Dermis blood vessel endothelial cell (primary cell): ENCODE results near the gene RAB19. TPM values are rescaled to one million over a fixed set of nuclear protein-coding genes. Genes with fewer than 3 reads are reported as not detected.
"Not testable (repeated sequence)": the region's sequence is repeated elsewhere in the genome, so short reads cannot be mapped to it uniquely, and the experiment has no call there.

ENCODE experiments used
- DNase-seq: peaks from one replicate; pipeline ENCODE4 v3.0.0; 2010
- total RNA-seq: library from RNA; depleted of rRNA; stranded (reverse); fragments of >200 nt; gene quantifications from 2 replicates; pipeline ENCODE4 v1.2.3, GENCODE V29; 2014

The RAB19 gene
- total RNA-seq, 1 donor from 2014 or later, result not detected

DNA sequence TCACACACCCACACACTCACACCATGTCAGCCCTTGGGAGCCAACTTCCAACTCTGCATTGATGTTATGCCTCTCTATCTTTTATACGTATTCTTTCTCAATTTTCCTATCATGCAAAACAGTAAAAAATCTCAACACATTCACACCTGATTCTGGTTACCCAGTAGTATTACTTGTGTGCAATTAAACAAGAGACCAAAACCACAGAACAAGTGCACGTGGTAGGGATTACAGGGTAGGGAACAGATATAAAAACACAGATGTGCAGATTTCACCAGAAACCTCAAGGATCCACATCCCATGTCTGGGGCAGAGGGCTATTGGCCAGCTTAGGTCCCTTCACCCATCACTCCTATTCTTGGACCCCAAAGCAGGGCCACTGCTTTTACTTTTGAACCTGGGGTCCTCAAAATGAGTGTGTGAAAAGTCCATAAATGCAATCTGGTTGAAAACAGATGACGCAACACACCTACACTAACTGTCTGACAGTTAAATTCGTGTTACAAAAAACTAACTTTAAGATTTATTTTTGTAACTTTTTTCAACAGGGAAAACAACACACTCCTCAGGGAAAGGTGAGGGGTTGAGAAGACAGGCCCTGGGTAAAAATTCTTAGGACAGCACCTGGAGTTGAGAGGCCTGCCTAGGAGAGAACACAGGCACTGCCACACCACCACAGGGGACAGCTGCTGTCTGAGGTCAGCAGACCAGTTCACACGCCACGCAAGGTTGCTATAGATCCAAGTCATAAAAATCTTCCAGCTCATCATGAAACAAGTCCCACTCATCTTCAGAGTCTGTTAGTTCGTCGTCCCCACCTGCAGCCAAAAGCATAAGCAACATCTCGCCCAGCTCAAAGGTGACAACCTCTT lies 50.2 kb downstream of the RAB19 start:
- not testable (repeated sequence) for DNase-seq

GRCh38 chr7:140454657-140455015 lies 50.8 kb downstream of the RAB19 start:
- DNase-seq, result no peak

GRCh38 chr7:140455743-140456142 lies 51.9 kb downstream of the RAB19 start:
- no peak for DNase-seq

GRCh38 chr7:140456551-140457051 lies 52.7 kb downstream of the RAB19 start:
- DNase-seq, result no peak

GRCh38 chr7:140458201-140458600 lies 54.3 kb downstream of the RAB19 start:
- no peak for DNase-seq

DNA sequence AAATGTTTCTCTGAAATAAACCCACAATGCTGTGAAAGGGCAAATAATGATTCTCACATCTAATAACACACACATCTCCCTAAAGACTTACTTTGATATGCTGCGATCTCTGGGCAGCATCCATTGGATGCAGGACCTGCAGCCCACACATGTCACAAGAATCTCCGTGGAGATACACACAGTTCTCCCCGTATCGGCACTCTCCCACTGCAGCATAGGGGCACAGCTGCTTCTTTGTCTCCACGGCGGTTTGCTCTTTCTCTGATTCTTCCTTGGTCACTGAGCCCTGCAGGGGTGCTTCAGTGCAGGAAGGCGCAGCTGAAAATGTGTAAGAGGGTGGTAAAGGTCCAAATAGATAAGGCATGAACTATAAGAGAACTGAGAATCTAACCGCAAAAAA lies 55.1 kb downstream of the RAB19 start:
- DNase-seq, result no peak

GRCh38 chr7:140463111-140463510 lies 59.3 kb downstream of the RAB19 start:
- DNase-seq, result no peak

GRCh38 chr7:140475747-140476333 lies 72.0 kb downstream of the RAB19 start:
- peak; percentile 63 for DNase-seq

DNA sequence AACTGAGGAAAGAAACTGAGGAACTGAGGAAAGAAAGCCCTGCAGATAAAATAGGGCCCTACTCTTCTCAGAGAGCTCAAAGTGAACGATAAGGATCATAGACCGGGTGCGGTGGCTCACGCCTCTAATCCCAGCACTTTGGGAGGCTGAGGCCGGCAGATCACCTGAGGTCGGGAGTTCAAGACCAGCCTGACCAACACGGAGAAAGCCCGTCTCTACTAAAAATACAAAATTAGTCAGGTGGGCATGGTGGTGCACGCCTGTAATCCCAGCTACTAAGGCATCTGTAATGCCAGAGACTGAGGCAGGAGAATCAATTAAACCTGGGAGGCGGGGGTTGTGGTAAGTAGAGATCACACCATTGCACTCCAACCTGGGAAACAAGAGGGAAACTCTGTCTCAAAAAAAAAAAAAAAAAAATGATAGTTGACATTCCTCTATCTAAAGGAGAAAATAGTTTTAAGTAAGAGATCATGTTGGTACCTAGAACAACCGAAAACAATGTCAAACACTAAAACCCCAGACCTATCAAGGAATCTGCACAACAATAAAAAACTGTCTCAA lies 72.9 kb downstream of the RAB19 start:
- DNase-seq, result no peak

Other genes starting within 250 kb of the RAB19 start
- 8.9 and 10.6 TPM in 2 replicates for gene KDM7A, start 227.1 kb upstream of the RAB19 start, total RNA-seq
- 55.3 and 83.0 TPM in 2 replicates for gene SLC37A3, start 5.5 kb upstream of the RAB19 start, total RNA-seq
- gene MKRN1, start 75.4 kb downstream of the RAB19 start, total RNA-seq, result 56.7 and 72.4 TPM in 2 replicates
- gene DENND2A, start 236.8 kb downstream of the RAB19 start, total RNA-seq, result 0.14 and 1.0 TPM in 2 replicates